Mesenchymal stem cell (in vitro differentiated cells and primary cell): Measurements from ENCODE around the gene GDF9.

Source experiments
- DNase-seq: peaks from one replicate; pipeline ENCODE4 v3.0.0-alpha.2; 2013
- H2AFZ ChIP-seq: one replicate; pipeline ENCODE4 v1.6.1; 2013; ENCODE audit warnings: low read depth, mild to moderate bottlenecking, control low read depth, inconsistent platforms, low read length, moderate library complexity
- H2AK5ac ChIP-seq: 2 replicates; pipeline ENCODE4 v1.6.1; 2013; ENCODE audit warnings: low read length, moderate library complexity, mild to moderate bottlenecking, inconsistent platforms; ENCODE audit not compliant: severe bottlenecking
- H2BK120ac ChIP-seq: one replicate; pipeline ENCODE4 v1.6.1; 2013; ENCODE audit warnings: low read depth, mild to moderate bottlenecking, inconsistent platforms, low read length, moderate library complexity
- H2BK12ac ChIP-seq, 2 experiments: one replicate each; pipeline ENCODE4 v1.6.1; 2013; ENCODE audit warnings: inconsistent platforms in 2 of 2, low read length in 2 of 2, mild to moderate bottlenecking in 2 of 2, moderate library complexity in 2 of 2, control low read depth in 1 of 2
- H2BK15ac ChIP-seq: one replicate; pipeline ENCODE4 v1.6.1; 2013; ENCODE audit warnings: mild to moderate bottlenecking, low read depth, inconsistent platforms; ENCODE audit not compliant: poor library complexity, severe bottlenecking
- H2BK5ac ChIP-seq: 2 replicates; pipeline ENCODE4 v1.6.1; 2013; ENCODE audit warnings: low read depth, mild to moderate bottlenecking, low read length, control low read depth, inconsistent platforms; ENCODE audit not compliant: poor library complexity, severe bottlenecking
- H3K14ac ChIP-seq, 2 experiments: one replicate each; pipeline ENCODE4 v1.6.1; 2013; ENCODE audit warnings: inconsistent platforms in 2 of 2, low read length in 2 of 2, control low read depth in 1 of 2, mild to moderate bottlenecking in 1 of 2, moderate library complexity in 1 of 2
- H3K18ac ChIP-seq, 2 experiments: one replicate each; pipeline ENCODE4 v1.6.1; 2013; ENCODE audit warnings: inconsistent platforms in 2 of 2, low read length in 2 of 2, control low read depth in 1 of 2, low read depth in 1 of 2, mild to moderate bottlenecking in 1 of 2
- H3K23ac ChIP-seq, 2 experiments: one replicate each; pipeline ENCODE4 v1.6.1; 2013; ENCODE audit warnings: inconsistent platforms in 2 of 2, low read length in 2 of 2, mild to moderate bottlenecking in 2 of 2, moderate library complexity in 2 of 2, control low read depth in 1 of 2
- H3K27ac ChIP-seq: 2 replicates; pipeline ENCODE4 v1.5.1; 2013; ENCODE audit warnings: mild to moderate bottlenecking, moderate library complexity, low read length, control low read depth, inconsistent platforms; ENCODE audit not compliant: poor library complexity, severe bottlenecking
- H3K27me3 ChIP-seq, 2 experiments: 2 replicates each; pipeline versions ENCODE4 v1.6.1 to v1.7.0; 2013; ENCODE audit warnings: low read length in 2 of 2, mild to moderate bottlenecking in 2 of 2, moderate library complexity in 2 of 2, control low read depth in 1 of 2, inconsistent platforms in 1 of 2; ENCODE audit not compliant: control insufficient read depth in 1 of 2, insufficient read depth in 1 of 2
- H3K36me3 ChIP-seq, 2 experiments: 2 replicates each; pipeline versions ENCODE4 v1.6.1 to v1.7.0; 2013; ENCODE audit warnings: low read length in 2 of 2, control low read depth in 1 of 2, inconsistent platforms in 1 of 2, low read depth in 1 of 2, mild to moderate bottlenecking in 1 of 2; ENCODE audit not compliant: insufficient read depth in 2 of 2, control insufficient read depth in 1 of 2
- H3K4ac ChIP-seq, 2 experiments: one replicate each; pipeline ENCODE4 v1.6.1; 2013; ENCODE audit warnings: inconsistent platforms in 2 of 2, low read length in 2 of 2, mild to moderate bottlenecking in 2 of 2, moderate library complexity in 2 of 2, control low read depth in 1 of 2, low read depth in 1 of 2
- H3K4me1 ChIP-seq: 2 replicates; pipeline ENCODE4 v1.6.1; 2013; ENCODE audit warnings: low read depth, low read length, control low read depth; ENCODE audit not compliant: control insufficient read depth, insufficient read depth
- H3K4me2 ChIP-seq: 2 replicates; pipeline ENCODE4 v1.6.1; 2013; ENCODE audit warnings: low read length, mild to moderate bottlenecking, inconsistent platforms; ENCODE audit not compliant: poor library complexity, severe bottlenecking
- H3K4me3 ChIP-seq, 2 experiments: 2 replicates each; pipeline versions ENCODE4 v1.5.1 to v1.7.0; 2013; ENCODE audit warnings: low read length in 2 of 2, mild to moderate bottlenecking in 2 of 2, control low read depth in 1 of 2, low read depth in 1 of 2; ENCODE audit not compliant: insufficient read depth in 1 of 2
- H3K79me1 ChIP-seq: replicated peaks from 2 replicates; pipeline ENCODE4 v1.6.1; 2013; ENCODE audit warnings: mild to moderate bottlenecking, control low read depth, low read length, inconsistent platforms; ENCODE audit not compliant: poor library complexity, severe bottlenecking
- H3K9ac ChIP-seq: 2 replicates; pipeline ENCODE4 v1.7.0; 2013; ENCODE audit warnings: mild to moderate bottlenecking, low read length, moderate library complexity
- H3K9me3 ChIP-seq: 2 replicates; pipeline ENCODE4 v1.7.0; 2013; ENCODE audit warnings: mild to moderate bottlenecking, low read length; ENCODE audit not compliant: control insufficient read depth
- H4K8ac ChIP-seq: one replicate; pipeline ENCODE4 v1.6.1; 2013; ENCODE audit warnings: inconsistent platforms, mild to moderate bottlenecking, low read length, moderate library complexity
- H4K91ac ChIP-seq: one replicate; pipeline ENCODE4 v1.6.1; 2013; ENCODE audit warnings: mild to moderate bottlenecking, low read length, inconsistent platforms
- WGBS: methylation state at CpG from one replicate; pipeline ENCODE4 v1.1.7; 2013; ENCODE audit warnings: mixed read lengths; 5-methylcytosine and 5-hydroxymethylcytosine counted together

GDF9 gene

GRCh38 chr5:132820162-132820754 is 46.0 kb downstream of the GDF9 start:
- H3K36me3 ChIP-seq, result peaks cover 4 to 11% of the 10 kb centered on the region in 2 experiments
- whole genome bisulfite sequencing, result 33% methylated on average over 13 of the region's 15 CpGs
- H3K79me1 ChIP-seq, result no peaks in the 10 kb centered on the region
- H3K4me1 ChIP-seq, result peaks cover 11% of the 10 kb centered on the region
- H2AK5ac ChIP-seq, result no peak overlapping the region
- H2BK120ac ChIP-seq, result no peak overlapping the region
- peak overlapping the region in 1 of 2 experiments; percentile 20 for H3K4me3 ChIP-seq
- no peak overlapping the region for H3K4me2 ChIP-seq
- no peak overlapping the region for H3K14ac ChIP-seq
- H2BK15ac ChIP-seq, result no peak overlapping the region
- no peak overlapping the region for H2BK5ac ChIP-seq
- H3K9me3 ChIP-seq, result no peaks in the 10 kb centered on the region
- H3K9ac ChIP-seq, result peak overlapping the region; percentile 19
- H3K23ac ChIP-seq, result no peak overlapping the region
- H3K4ac ChIP-seq, result no peak overlapping the region
- H2BK12ac ChIP-seq, result no peak overlapping the region
- peak; percentile 88 for DNase-seq
- H3K18ac ChIP-seq, result no peak overlapping the region
- H3K27ac ChIP-seq, result no peak overlapping the region
- no peak overlapping the region for H2AFZ ChIP-seq
- H4K91ac ChIP-seq, result no peak overlapping the region
- H4K8ac ChIP-seq, result peak overlapping the region; percentile 66
- H3K27me3 ChIP-seq, result no peaks in the 10 kb centered on the region

- DNase-seq, result no peak
- Histone ChIP-seq H3K14ac (no peak overlapping the region), H4K8ac (no peak overlapping the region), H2BK15ac (no peak overlapping the region), H3K27me3 (no peaks in the 10 kb centered on the region), H3K36me3 (peaks cover 2 to 6% of the 10 kb centered on the region in 2 experiments), H3K23ac (no peak overlapping the region), H2AK5ac (no peak overlapping the region), H2BK12ac (no peak overlapping the region), H4K91ac (no peak overlapping the region), H3K4me2 (no peak overlapping the region), H2BK120ac (no peak overlapping the region), H3K9ac (peak overlapping the region; percentile 19), H2BK5ac (no peak overlapping the region), H3K4ac (no peak overlapping the region), H3K9me3 (no peaks in the 10 kb centered on the region), H3K18ac (no peak overlapping the region), H3K79me1 (no peaks in the 10 kb centered on the region), H3K4me1 (peaks cover 15% of the 10 kb centered on the region), H3K27ac (no peak overlapping the region), H2AFZ (no peak overlapping the region), H3K4me3 (peak overlapping the region in 1 of 2 experiments; percentile 26)
- 92% methylated on average over 26 of the region's 26 CpGs for WGBS
These were observed 46.8 kb downstream of the GDF9 start for GRCh38 chr5:132819468-132819867.

DNA sequence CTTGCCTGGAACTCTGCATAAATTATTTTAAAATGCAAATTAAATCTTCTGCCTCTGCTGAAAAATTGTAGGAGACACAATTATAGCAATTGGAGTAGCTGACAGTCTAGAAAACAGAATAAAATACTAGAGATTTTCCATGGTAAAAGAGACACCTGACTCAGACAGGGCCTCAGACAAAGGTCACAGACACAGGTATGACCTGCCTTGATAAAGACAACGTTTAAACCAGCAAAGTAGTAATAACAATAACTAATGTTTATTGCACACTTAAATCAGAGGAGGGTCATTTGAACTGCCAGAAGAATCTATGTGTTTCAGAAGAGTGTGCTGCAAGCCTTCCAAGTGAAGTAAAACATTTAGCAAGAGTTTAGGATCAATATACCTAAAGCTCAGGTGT is 49.3 kb downstream of the GDF9 start:
- Histone ChIP-seq H3K27ac (no peak overlapping the region), H2AK5ac (no peak overlapping the region), H3K14ac (no peak overlapping the region), H4K8ac (no peak overlapping the region), H3K27me3 (peaks cover 12 to 19% of the 10 kb centered on the region in 2 experiments), H4K91ac (no peak overlapping the region), H2AFZ (no peak overlapping the region), H3K4me1 (peaks cover 21% of the 10 kb centered on the region), H3K4me3 (no peak overlapping the region), H2BK120ac (no peak overlapping the region), H3K4me2 (no peak overlapping the region), H3K79me1 (no peaks in the 10 kb centered on the region), H3K36me3 (peaks cover 0 to 7% of the 10 kb centered on the region in 2 experiments), H3K4ac (no peak overlapping the region), H3K23ac (no peak overlapping the region), H2BK15ac (no peak overlapping the region), H3K9me3 (no peaks in the 10 kb centered on the region), H3K18ac (no peak overlapping the region), H3K9ac (no peak overlapping the region), H2BK12ac (no peak overlapping the region), H2BK5ac (no peak overlapping the region)
- no CpG with 5 or more reads among the region's 1 CpG for WGBS
- no peak for DNase-seq

DNA sequence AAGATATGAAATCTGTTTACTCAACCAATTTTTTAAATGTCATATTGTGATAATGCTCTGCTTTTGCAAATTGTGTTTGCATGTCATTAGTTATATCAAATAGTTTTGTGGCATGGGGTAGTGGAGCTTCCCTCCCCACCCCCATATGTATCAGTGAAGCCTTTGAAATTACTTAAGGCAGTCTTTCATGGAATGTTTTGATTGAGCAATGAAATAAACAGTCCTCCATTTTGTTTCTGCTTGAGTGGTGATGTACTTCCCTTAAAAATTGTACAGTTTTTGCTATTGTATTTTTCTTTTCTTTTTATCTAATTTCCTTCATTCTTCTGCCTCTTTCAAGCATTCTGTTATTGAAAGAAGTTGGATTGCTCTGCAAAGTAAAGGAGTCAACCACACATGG is 49.7 kb downstream of the GDF9 start:
- Histone ChIP-seq H2BK5ac (no peak overlapping the region), H3K4me1 (peaks cover 21% of the 10 kb centered on the region), H3K36me3 (peaks cover 0 to 7% of the 10 kb centered on the region in 2 experiments), H4K8ac (no peak overlapping the region), H4K91ac (no peak overlapping the region), H3K27ac (no peak overlapping the region), H3K9me3 (no peaks in the 10 kb centered on the region), H3K4me3 (no peak overlapping the region), H3K79me1 (no peaks in the 10 kb centered on the region), H2AFZ (no peak overlapping the region), H3K14ac (no peak overlapping the region), H2BK120ac (no peak overlapping the region), H3K23ac (no peak overlapping the region), H3K9ac (no peak overlapping the region), H2AK5ac (no peak overlapping the region), H3K27me3 (peaks cover 15 to 24% of the 10 kb centered on the region in 2 experiments), H3K18ac (no peak overlapping the region), H2BK12ac (no peak overlapping the region), H2BK15ac (no peak overlapping the region), H3K4ac (no peak overlapping the region), H3K4me2 (no peak overlapping the region)
- DNase-seq, result peak; percentile 22
